ENCODE results near the gene BCL6B. TPM values are rescaled to one million over a fixed set of nuclear protein-coding genes. Genes with fewer than 3 reads are reported as not detected.

Gene BCL6B
- total and polyA plus RNA-seq, 2 experiments from 2014 or later, result 3.3 to 4.5 TPM

- Histone ChIP-seq H3K4me2 (no peak overlapping the region), H3K79me2 (replicated peaks; ENCODE audit: insufficient read depth) (no peaks in the 10 kb centered on the region), H3K4me1 (ENCODE audit: insufficient read depth) (no peaks in the 10 kb centered on the region), H3K27me3 (ENCODE audit: insufficient read depth) (no peaks in the 10 kb centered on the region), H3K4me3 (no peak overlapping the region), H3K9me2 (ENCODE audit: insufficient read depth) (no peaks in the 10 kb centered on the region), H4K20me1 (replicated peaks; ENCODE audit: insufficient read depth) (no peaks in the 10 kb centered on the region), H3K27ac (ENCODE audit: low read depth) (no peak overlapping the region), H3F3A (replicated peaks; ENCODE audit: low read depth) (no peaks in the 10 kb centered on the region), H2AFZ (no peak overlapping the region), H3K36me3 (ENCODE audit: insufficient read depth) (no peaks in the 10 kb centered on the region)
- Mint-ChIP-seq H3K27me3 (ENCODE audit: insufficient read depth, low read depth, poor library complexity) (peaks cover 9% of the 10 kb centered on the region), H3K27ac (no peak overlapping the region), H3K4me3 (no peak overlapping the region), H3K9me3 (peaks cover 22% of the 10 kb centered on the region), H3K4me1 (no peaks in the 10 kb centered on the region), H3K36me3 (ENCODE audit: low read depth) (peaks cover 18% of the 10 kb centered on the region)
- TF ChIP-seq ZNF462 (CRISPR knock-in tag; IDR thresholded peaks at IDR 0.05) (no peak), STAT1 (IDR thresholded peaks at IDR 0.05; ENCODE audit: unreplicated experiment) (no peak), REST (IDR thresholded peaks at IDR 0.05; ENCODE audit: unreplicated experiment) (no peak)
- ATAC-seq (no peak), DNase-seq (ENCODE audit: low spot score) (no peak)
These were observed 49.6 kb downstream of the BCL6B start for GRCh38 chr17:7072406-7072805.

All from GM23338 (cell line).